ENCODE results near the gene GPC3.

GRCh38 chrX:133563705-133564104 lies 421.7 kb downstream of the GPC3 start:
- no peak for TF ChIP-seq CTCF (conservative IDR thresholded peaks at IDR 0.05 in 1 of 2, IDR thresholded peaks at IDR 0.05 in 1 of 2; ENCODE audit: extremely low read depth in 1 of 2, insufficient read depth in 1 of 2, low read depth in 1 of 2, low read length in 2 of 2)
- no peak for TF ChIP-seq EZH2 (IDR thresholded peaks at IDR 0.05; ENCODE audit: borderline replicate concordance, low read length)
